Kidney epithelial cell (primary cell): ENCODE measurements around the gene RAE1. TPM values are rescaled to one million over a fixed set of nuclear protein-coding genes. Genes with fewer than 3 reads are reported as not detected.

ENCODE experiments used
- DNase-seq: peaks from one replicate; pipeline ENCODE4 v3.0.0-alpha.2; 2010; ENCODE audit warnings: low read depth
- H3K27me3 ChIP-seq: 2 replicates; pipeline ENCODE4 v1.6.0; 2011; ENCODE audit warnings: low read length; ENCODE audit not compliant: control insufficient read depth, insufficient read depth
- H3K36me3 ChIP-seq: 2 replicates; pipeline ENCODE4 v1.5.1; 2011; ENCODE audit warnings: low read length; ENCODE audit not compliant: control insufficient read depth, insufficient read depth
- H3K4me3 ChIP-seq: 2 replicates; pipeline ENCODE4 v1.5.1; 2011; ENCODE audit warnings: low read depth, mild to moderate bottlenecking, control low read depth, low read length
- total RNA-seq: library from RNA; depleted of rRNA; stranded (reverse); fragments of >200 nt; gene quantifications from 2 replicates; pipeline ENCODE4 v1.2.3, GENCODE V29; 2015
- TF ChIP-seq, protein P1 (sequence below): IDR thresholded peaks from 2 replicates; pipeline ENCODE4 v1.5.1; 2011; ENCODE audit warnings: mild to moderate bottlenecking, moderate library complexity, low read length, control low read depth, inconsistent platforms; ENCODE audit not compliant: insufficient read depth, poor library complexity, severe bottlenecking

Gene RAE1
- total RNA-seq, 1 donor from 2014 or later, result 42.9 TPM

DNA sequence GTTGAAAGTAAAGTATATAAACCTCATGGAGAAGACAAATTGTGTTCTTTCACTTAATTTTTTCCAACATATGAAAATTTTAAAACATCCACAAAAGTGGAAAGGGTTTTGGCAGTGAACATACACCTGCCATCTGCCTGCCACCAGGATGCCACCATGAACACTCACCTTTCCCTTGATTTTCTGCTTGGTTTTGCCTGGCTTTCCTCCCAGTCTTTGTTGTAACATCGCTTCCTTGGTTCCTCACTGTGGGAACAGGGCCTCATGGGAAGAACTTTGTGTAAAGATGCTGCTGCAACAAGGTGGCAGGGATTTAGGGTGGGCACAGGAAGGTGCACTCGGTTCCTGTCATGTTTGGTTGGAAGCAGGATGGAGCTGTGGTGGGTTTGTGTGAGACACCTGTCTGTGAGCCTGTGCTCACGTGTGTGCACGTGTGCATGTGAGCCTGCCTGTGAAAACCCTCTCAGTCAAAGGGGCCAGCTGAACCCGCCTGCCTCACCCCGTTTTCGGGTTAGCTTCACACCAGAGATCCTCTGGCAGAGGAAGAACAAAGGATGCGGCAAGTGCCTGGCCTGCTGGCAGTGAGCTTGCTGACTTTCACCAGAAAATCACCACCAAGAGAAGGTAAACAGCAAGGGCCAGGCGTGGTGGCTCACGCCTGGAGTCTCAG lies 29.2 kb downstream of the RAE1 start:
- no peak overlapping the region for H3K4me3 ChIP-seq
- DNase-seq, result no peak
- TF ChIP-seq, protein P1, sequence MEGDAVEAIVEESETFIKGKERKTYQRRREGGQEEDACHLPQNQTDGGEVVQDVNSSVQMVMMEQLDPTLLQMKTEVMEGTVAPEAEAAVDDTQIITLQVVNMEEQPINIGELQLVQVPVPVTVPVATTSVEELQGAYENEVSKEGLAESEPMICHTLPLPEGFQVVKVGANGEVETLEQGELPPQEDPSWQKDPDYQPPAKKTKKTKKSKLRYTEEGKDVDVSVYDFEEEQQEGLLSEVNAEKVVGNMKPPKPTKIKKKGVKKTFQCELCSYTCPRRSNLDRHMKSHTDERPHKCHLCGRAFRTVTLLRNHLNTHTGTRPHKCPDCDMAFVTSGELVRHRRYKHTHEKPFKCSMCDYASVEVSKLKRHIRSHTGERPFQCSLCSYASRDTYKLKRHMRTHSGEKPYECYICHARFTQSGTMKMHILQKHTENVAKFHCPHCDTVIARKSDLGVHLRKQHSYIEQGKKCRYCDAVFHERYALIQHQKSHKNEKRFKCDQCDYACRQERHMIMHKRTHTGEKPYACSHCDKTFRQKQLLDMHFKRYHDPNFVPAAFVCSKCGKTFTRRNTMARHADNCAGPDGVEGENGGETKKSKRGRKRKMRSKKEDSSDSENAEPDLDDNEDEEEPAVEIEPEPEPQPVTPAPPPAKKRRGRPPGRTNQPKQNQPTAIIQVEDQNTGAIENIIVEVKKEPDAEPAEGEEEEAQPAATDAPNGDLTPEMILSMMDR, result no peak
- H3K27me3 ChIP-seq, result no peaks in the 10 kb centered on the region
- no peaks in the 10 kb centered on the region for H3K36me3 ChIP-seq

DNA sequence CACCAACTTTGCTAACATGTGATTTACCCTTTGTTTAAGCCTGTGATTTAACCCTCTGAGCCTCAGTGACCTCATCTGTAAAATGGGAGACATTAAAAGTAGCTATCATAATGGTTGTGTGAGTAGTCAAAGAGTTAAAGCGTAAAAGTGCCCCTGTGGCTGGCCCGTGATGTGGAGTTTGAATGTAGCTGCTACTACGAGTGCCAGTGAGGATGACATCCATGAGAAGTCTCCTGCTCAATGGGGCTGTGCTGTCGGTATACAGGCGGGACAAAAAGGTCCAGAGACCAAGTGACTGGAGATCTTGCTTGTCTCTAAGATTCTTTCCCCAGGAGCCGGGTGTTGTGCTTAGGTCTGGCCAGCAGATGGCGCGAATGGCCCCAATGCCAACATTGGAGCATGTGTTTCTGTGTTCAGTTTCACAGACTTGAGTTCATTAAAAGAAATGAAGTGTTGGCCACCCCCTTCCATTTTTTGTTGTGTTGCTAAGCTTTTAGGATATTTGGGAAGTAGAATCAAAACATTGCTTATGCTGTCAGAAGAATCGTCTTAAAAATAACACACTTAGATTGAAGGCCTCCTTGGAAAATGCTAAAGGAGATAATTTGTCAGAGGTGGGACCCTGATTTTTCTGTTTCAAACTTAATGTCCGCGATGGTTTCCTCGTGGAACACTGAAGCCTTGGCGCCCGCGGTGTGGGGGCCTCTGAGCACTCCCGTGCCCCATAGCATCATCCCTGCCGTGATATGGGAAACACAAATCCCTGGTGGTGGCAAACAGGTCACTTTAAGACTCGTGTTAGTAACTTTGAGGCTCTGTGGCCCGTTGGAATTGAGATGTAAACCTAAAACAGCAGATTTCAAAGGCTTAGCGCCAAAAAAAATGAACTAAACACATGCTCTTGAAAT lies 30.8 kb downstream of the RAE1 start:
- Histone ChIP-seq H3K36me3 (no peaks in the 10 kb centered on the region), H3K4me3 (no peak overlapping the region), H3K27me3 (no peaks in the 10 kb centered on the region)
- no peak for DNase-seq
- TF ChIP-seq, protein P1, result peak; percentile 91

DNA sequence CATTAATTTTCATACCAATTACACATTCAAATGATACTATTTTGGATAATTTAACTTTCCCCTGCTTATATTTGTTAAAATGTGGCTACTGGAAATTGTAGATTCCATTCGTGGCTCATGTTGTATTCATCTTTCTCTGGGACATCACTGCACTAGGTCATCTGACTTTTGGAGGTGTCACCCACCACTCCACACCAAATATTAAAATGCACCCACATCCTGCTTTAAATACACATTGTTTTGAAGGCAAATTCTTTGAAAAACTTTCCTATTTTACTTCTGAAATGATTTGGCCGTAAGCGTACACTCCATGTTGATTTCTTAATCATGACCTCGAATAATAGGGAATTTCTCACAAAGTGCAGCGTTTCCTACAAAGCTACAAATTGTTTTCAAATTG lies 31.5 kb downstream of the RAE1 start:
- no peaks in the 10 kb centered on the region for H3K27me3 ChIP-seq
- no peak for DNase-seq

DNA sequence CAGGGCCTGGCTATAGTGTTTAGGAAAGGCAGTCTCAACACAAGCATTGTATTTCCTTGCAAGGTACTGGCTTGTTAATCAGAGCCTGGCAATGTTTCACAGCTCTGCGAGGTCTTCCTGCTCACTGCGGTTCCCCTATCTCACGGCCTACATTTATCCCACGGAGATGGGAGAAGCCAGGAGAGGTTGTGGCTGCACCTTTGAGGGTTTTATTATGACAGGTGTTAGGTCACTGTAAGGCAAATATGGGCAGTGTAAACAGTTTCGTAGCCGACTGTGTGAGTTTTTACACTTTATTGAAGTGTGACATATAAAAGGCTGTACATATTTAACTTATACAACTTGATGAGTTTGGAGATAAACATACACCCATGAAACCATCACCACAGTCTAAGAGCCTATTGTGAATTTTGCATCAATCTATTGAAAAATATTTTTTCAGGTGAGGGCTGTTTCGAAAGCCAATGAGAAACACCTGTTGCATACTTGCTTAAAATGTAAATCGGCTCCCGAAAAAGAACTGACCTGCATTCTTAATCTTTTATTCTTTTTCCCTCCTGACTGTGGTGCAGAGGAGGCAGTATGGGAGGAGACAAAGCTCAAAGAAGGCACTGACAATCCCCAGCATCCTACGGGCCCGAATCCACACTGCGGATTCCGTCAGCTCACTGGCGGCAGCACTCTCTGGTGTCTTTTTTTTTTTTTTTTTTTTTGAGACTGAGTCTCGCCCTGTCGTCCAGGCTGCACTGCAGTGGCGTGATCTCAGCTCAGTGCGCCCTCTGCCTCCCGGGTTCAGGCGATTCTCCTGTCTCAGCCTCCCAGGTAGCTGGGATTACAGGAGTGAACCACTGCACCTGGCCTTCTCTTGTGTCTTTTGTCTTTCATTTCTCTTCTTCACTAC lies 32.6 kb downstream of the RAE1 start:
- TF ChIP-seq, protein P1, result no peak
- no peak overlapping the region for H3K4me3 ChIP-seq
- DNase-seq, result no peak
- no peaks in the 10 kb centered on the region for H3K36me3 ChIP-seq
- H3K27me3 ChIP-seq, result no peaks in the 10 kb centered on the region

More for the DNA sequence above, 31.5 kb downstream of the RAE1 start:
- no peak overlapping the region for H3K4me3 ChIP-seq
- no peaks in the 10 kb centered on the region for H3K36me3 ChIP-seq
- TF ChIP-seq, protein P1, result no peak

DNA sequence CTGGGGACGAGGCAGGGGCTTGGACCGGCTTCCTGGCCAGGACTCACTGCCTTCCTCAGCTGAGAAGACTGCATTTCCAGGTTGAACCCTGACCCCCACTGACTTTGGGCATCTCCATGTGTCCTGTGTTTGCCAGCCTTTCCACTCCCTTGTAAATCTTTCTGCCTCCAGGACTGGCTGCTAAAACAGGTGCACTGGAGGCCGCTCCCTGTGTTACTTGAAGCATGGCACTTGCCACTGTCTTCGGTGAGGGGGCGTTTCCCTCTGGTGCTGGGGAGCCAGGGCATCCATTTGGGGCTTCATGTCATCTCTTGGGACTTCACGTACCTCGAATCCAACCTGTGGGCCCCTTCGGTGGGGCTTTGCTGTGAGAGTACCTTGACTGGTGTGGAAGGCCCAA lies 33.4 kb downstream of the RAE1 start:
- Histone ChIP-seq H3K4me3 (no peak overlapping the region), H3K36me3 (no peaks in the 10 kb centered on the region), H3K27me3 (no peaks in the 10 kb centered on the region)
- TF ChIP-seq, protein P1, result no peak
- DNase-seq, result no peak
